DLD1 (cell line): ENCODE measurements around the gene ARHGEF7.

Source experiments
- in situ Hi-C: cut with HindIII; loops from 2 replicates; pipeline ENCODE4 v1.10.0; 2017; ENCODE audit warnings: low sequenced_read_pairs

The ARHGEF7 gene

DNA sequence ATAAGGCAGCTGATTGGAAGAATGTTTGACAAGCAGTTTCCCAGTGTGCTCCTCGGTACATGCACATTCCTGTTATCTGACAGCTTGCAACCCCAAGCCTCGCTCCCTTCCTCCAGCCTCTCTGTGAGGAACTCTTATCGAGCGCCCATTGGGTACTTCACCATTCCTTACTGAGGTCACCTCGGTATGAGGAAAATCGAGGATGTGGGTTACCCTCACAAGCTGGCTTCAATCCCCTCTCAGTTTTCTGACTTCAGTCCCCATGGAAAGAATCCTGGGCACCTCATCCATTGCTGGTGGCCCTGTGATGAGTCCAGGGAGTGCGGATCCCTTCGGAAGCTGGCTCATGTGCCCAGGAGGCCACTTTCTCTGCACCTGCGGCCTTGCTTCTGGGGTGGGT lies 222.6 kb downstream of the ARHGEF7 start:
- in situ Hi-C loops, result no loop called here

DNA sequence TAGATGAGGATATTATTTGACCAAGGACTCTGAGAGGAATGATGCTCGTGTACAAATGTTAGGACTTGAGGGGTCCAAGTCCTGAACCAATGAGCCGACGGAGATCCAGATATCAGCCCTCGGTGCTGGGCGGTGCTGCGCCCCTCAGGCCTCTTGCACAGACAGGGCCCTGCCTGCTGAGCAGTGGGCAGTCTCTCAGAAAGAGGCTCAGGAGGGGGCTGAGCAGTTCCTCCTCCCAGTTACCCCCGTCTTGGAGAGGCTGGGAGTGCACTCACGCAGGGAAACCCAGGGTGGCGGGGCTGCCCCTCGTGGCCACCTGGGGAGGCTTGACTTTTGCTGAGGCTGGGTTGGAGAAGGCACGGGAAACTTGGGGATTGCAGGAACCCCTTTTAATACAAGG lies 223.7 kb downstream of the ARHGEF7 start:
- in situ Hi-C loops, result no loop called here

DNA sequence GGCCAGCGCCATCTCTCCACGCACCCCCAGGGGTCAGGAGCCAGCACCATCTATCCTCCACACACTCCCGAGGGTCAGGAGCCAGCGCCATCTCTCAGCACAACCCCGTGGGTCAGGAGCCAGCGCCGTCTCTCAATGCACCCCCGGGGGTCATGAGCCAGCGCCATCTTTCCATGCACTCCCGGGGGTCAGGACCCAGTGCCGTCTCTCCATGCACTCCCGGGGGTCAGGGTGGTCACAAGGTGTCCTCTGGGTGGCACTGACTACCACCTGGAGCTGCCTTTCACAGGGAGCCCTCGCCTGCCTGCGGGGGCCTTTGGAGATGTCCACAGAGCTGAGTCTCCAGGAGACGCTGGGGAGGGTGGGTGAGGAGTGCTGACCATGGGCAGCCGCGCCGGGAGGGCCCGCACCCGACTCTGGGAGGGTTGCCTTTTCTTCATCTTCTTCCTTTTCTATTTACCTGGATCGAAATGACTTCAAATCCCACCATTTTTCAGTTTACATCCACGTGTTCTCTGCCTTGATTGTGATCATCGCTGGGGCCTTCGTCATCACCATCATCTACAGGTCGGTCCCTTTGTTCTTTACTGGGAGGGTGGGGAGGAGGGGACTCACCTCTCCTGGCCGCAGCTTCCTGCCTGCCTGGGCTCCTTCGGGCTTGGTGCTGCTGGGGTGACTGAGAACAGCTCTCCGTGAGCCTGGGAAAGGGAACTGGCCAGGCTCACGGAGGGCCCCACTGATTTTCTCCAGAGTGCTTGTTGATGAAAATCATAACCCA lies 224.4 kb downstream of the ARHGEF7 start:
- in situ Hi-C loops, result no loop called here

DNA sequence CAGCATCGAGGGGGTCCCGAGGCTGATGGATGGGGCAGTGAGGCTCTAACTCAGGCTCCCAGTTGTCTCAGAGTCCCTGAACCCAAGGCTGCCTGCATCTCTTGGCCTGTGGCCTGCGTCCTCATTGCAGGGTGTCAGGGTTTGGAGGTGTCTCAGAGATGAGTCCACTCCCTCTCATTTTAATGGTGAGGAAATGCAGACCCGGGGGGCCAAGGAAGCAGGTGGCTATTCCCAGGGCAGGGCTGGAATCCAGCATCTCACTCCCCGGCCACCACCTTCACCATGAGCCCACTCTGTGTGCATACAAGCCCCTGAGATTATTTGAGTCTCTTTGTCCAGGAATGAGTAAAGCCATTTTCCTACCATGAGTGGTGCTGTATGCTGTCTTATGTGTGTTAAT lies 226.8 kb downstream of the ARHGEF7 start:
- in situ Hi-C loops, result no loop called here

DNA sequence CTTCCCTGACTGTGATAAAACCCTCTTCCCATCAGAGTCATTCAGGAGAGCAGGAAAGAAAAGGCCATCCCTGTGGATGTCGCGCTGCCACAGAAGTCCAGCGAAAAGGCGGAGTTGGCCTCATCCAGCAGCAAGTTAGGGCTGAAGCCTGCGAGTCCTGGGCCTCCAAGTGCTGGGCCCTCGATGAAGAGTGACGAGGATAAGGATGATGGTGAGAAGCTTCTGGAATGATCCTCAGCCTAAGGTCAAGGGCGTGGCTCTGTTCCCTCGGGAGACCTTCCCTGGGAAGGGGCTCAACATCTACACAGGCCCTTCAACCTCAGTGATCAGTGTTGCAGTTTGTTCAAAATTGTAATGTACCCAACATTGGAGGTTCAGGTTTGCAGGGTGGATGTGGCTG lies 227.6 kb downstream of the ARHGEF7 start:
- in situ Hi-C loops, result no loop called here

DNA sequence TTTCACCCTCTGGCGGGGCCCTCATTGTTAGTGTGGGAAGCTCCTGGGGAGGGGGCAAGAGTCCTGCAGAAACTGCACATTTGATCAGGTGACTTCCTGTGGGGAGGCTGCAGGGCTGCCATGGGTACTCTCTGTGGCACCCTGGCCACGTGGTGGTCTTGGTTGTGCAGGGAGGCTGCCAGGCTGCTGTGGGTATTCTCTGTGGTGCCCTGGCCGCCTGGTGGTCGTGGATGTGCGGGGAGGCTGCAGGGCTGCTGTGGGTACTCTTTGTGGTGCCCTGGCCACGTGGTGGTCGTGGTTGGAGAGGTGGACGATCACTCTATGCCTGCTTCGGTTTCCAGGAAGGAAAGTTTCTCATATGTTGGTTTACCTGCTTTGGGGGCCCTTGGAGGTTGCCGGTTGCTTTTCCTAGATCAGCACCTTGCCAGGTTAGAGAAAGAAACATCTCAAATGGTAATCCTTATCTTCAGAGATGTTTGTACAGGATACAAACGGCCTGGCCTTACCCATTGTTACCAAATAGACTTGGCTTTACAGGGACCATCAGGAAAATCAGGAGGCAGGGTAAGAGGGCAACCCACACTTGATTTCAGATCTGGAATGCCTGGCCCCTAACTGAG lies 228.2 kb downstream of the ARHGEF7 start:
- in situ Hi-C loops, result no loop called here

DNA sequence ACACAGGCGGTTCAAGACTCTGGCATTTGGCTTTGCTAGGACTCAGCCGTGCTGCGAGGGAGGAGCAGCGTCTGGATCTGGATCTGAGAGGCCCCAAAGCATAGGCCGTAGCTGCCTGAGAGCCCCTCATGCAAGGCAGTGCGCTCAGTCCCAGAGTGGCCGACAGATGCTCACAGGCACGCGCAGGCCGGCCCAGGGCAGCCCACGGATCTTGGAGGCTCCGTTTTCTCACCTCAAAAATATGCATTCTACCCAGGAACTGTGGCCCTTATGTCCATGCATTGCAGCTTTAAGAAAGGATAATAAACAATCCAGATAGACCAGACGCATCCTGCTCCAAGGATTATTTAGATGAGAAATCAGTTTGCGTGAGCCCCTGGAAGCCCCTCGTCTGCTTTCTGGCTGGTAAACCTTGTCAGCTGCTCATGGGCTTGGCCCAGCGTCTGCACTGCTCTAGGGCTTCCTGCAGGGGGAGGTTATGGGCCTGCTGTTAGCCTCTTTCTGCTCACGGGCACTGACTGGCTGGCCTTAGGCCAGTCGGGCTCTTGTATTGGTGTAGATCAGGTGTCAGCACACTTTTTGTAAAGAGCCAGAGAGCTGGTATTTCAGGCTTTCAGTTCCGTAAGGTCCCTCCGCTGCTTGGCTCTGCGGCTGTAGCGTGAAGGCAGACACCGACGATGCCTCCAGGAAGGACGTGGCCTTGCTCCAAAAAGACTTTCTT lies 229.5 kb downstream of the ARHGEF7 start:
- in situ Hi-C loops, result no loop called here

DNA sequence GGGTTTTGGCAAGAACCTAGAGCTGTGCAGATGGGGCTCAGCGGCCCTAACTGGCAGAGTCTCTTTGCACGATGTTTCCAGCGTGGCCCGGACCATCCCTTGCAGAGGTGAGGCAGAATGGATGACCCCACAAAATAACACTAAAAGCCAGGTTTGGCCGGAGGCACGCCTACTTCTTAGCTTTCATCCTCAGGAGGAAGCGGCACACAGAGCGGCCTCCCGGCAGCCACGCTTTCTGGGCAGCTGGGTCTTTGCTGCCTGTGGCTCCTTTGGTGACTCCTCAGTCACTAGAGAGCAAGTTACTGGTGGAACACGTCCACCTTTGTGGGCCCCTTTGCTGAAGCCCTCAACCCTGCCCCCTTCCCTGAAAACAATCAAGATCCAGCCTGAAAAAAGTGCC lies 230.6 kb downstream of the ARHGEF7 start:
- in situ Hi-C loops, result no loop called here

DNA sequence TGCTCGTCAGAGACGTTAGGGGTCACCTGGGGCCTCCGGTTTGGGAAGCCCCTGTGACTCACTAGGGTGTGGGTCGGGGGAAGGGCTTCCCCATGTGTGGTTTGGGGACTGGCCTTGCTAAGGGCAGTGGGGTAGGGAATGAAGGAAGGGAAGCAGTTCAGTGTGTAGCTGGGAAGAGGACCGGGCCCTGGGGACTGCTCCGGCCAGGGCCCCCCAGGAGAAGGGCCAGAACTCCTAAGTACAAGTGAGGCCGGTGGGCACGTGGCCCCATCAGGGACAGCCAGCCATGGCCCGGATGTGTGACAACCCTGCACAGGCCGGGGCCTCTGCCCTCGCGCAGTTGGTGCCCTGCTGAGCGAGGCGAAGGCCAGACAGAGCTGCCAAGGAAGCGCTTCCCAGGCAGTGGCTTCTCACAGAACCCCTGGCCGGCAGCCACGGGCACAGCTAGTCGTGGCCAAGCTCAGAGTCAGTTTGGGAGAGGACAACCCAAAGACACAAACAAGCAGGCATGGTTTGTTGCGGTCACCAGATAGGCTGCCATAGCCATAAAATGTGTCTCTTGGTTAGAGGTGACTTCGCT lies 231.1 kb downstream of the ARHGEF7 start:
- in situ Hi-C loops, result no loop called here

DNA sequence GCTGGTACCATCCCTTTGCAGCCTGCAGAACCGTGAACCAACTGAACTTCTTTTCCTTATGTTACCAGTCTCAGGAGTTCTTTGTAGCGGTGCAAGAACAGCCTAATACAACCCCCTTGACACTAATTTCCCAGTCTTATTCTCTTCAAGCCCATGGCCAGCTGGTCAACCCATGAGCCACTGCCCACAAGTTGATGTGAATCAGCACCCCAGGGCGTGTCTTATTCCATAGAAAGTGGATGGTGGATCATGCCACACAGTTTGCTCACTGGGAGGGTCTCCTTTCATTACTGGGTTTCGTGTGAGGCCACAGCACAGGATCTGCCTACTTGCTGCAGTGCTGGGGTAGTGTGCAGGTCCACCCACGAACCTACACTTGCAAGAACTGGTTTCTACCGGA lies 232.3 kb downstream of the ARHGEF7 start:
- in situ Hi-C loops, result no loop called here

DNA sequence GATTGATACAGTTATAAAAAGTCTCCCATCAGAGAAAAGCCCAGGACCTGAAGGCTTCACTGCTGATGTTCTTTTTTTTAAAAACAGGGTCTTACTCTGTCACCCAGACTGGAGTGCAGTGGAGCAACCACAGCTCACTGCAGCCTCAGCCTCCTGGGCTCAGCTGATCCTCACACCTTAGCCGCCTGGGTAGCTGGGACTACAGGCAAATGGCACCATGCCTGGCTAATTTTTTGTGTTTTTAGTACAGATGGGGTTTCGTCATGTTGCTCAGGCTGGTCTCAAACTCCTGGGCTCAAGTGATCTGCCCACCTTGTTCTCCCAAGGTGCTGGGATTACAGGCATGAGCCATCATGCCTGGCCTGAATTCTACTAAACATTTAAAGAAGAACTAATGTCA lies 238.4 kb downstream of the ARHGEF7 start:
- in situ Hi-C loops, result no loop called here

DNA sequence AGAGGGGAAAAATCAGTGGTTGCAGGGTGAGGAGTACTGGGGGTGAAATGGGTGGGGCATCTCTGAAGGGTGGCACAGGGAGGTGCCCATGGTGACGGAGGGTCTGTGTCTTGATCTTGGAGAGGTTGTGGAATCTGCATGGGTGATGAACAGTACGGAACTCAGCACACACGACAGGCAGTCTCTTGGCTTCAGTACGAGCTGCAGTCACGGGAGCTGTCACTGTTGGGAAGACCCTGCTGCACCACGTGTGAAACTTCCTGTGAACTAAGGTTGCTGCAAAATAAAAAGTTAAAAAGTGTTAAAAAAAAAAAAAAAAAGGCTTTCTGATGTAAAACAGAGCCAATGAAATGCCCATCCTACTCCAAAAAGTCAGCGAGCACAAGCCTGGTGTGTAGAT lies 239.7 kb downstream of the ARHGEF7 start:
- in situ Hi-C loops, result loop anchor here (5.0 kb wide), 1 partner anchor 63 kb away; no protein-coding TSS in a partner anchor
